IMR-90 (cell line): ENCODE data around the gene BCL2L12. TPM values are rescaled to one million over a fixed set of nuclear protein-coding genes. Genes with fewer than 3 reads are reported as not detected.

ENCODE experiments used
- ATAC-seq: fragments of 200-7000 bp; cut with Tn5 transposase; 2 replicates; pipeline ENCODE4 v1.9.1; 2020; ENCODE audit warnings: low read depth, mild to moderate bottlenecking, moderate library complexity
- BruUV-seq: library from RNA; stranded (reverse); fragments of 400-500 nt; replicated peaks from 2 replicates; lab custom pipeline; 2021; lab: Mats Ljungman, UMichigan
- CTCF ChIA-PET: fragments of 300-600 bp; formaldehyde crosslinking; extraction: SDS; loops from one replicate; lab custom pipeline; 2021; ENCODE audit warnings: antibody characterized with exemption; lab: Yijun Ruan, JAX
- POLR2A ChIA-PET: fragments of 300-600 bp; sonication (Branson Sonifier 250); formaldehyde crosslinking; loops from one replicate; lab custom pipeline; 2022; ENCODE audit warnings: antibody characterized with exemption; ENCODE audit not compliant: unreplicated experiment; lab: Charles Lee
- DNase-seq: peaks from one replicate; pipeline ENCODE4 v3.0.0; 2013
- H2AFZ ChIP-seq: replicated peaks from 2 replicates; pipeline ENCODE3; 2013; ENCODE audit warnings: low read length, mild to moderate bottlenecking; ENCODE audit not compliant: poor library complexity
- H2AK5ac ChIP-seq: 2 replicates; pipeline ENCODE4 v1.6.1; 2013; ENCODE audit warnings: low read depth, low read length, inconsistent platforms
- H2AK9ac ChIP-seq: replicated peaks from 2 replicates; pipeline ENCODE3; 2013; ENCODE audit warnings: mild to moderate bottlenecking, low read depth, low read length, moderate library complexity; ENCODE audit not compliant: poor library complexity
- H2BK120ac ChIP-seq: 2 replicates; pipeline ENCODE4 v1.6.1; 2013; ENCODE audit warnings: low read depth, low read length, inconsistent platforms
- H2BK15ac ChIP-seq: 3 replicates; pipeline ENCODE4 v1.6.1; 2013; ENCODE audit warnings: low read depth, low read length, inconsistent platforms
- H2BK20ac ChIP-seq: 2 replicates; pipeline ENCODE4 v1.6.1; 2013; ENCODE audit warnings: low read depth, mild to moderate bottlenecking, inconsistent platforms, low read length, moderate library complexity
- H2BK5ac ChIP-seq: 2 replicates; pipeline ENCODE4 v1.6.1; 2013; ENCODE audit warnings: mild to moderate bottlenecking, low read depth, low read length, inconsistent platforms; ENCODE audit not compliant: poor library complexity, severe bottlenecking
- H3K14ac ChIP-seq: replicated peaks from 2 replicates; pipeline ENCODE4 v1.6.1; 2013; ENCODE audit warnings: low read depth, low read length, inconsistent platforms
- H3K18ac ChIP-seq: 2 replicates; pipeline ENCODE4 v1.6.1; 2013; ENCODE audit warnings: low read depth, low read length, control low read depth
- H3K23ac ChIP-seq: 2 replicates; pipeline ENCODE4 v1.6.1; 2013; ENCODE audit warnings: low read depth, low read length, inconsistent platforms
- H3K27ac ChIP-seq: 2 replicates; pipeline ENCODE4 v1.5.1; 2013; ENCODE audit warnings: mild to moderate bottlenecking, control low read depth, low read length; ENCODE audit not compliant: insufficient read depth
- H3K27me3 ChIP-seq: 2 replicates; pipeline ENCODE4 v1.6.1; 2013; ENCODE audit warnings: low read length; ENCODE audit not compliant: control insufficient read depth, insufficient read depth
- H3K36me3 ChIP-seq: 2 replicates; pipeline ENCODE4 v1.6.1; 2013; ENCODE audit warnings: low read length, mixed read lengths; ENCODE audit not compliant: control insufficient read depth, insufficient read depth
- H3K4ac ChIP-seq: 2 replicates; pipeline ENCODE4 v1.6.1; 2013; ENCODE audit warnings: low read depth, low read length, inconsistent platforms
- H3K4me1 ChIP-seq: 2 replicates; pipeline ENCODE4 v1.6.1; 2013; ENCODE audit warnings: low read length, mixed read lengths; ENCODE audit not compliant: control insufficient read depth, insufficient read depth
- H3K4me2 ChIP-seq: 2 replicates; pipeline ENCODE4 v1.6.1; 2013; ENCODE audit warnings: low read depth, mild to moderate bottlenecking, control low read depth, low read length, moderate library complexity
- H3K4me3 ChIP-seq: 2 replicates; pipeline ENCODE4 v1.5.1; 2013; ENCODE audit warnings: low read depth, mild to moderate bottlenecking, control low read depth, low read length, moderate library complexity; ENCODE audit not compliant: insufficient read depth
- H3K56ac ChIP-seq: 2 replicates; pipeline ENCODE4 v1.6.1; 2013; ENCODE audit warnings: low read length, inconsistent platforms; ENCODE audit not compliant: insufficient read depth; ENCODE audit errors: extremely low read depth
- H3K79me1 ChIP-seq, 2 experiments: 2 replicates each; pipeline ENCODE4 v1.6.1; 2013; ENCODE audit warnings: low read length in 2 of 2, inconsistent platforms in 1 of 2, low read depth in 1 of 2
- H3K9ac ChIP-seq: 2 replicates; pipeline ENCODE4 v1.6.1; 2013; ENCODE audit warnings: low read depth, low read length, control low read depth
- H3K9me1 ChIP-seq: 2 replicates; pipeline ENCODE4 v1.6.1; 2013; ENCODE audit warnings: low read length, inconsistent platforms; ENCODE audit not compliant: insufficient read depth
- H3K9me3 ChIP-seq: 2 replicates; pipeline ENCODE4 v1.6.1; 2013; ENCODE audit warnings: low read length; ENCODE audit not compliant: control insufficient read depth, insufficient read depth
- H4K20me1 ChIP-seq: 2 replicates; pipeline ENCODE4 v1.6.1; 2013; ENCODE audit warnings: low read length, inconsistent platforms; ENCODE audit not compliant: insufficient read depth
- H4K5ac ChIP-seq: 2 replicates; pipeline ENCODE4 v1.6.1; 2013; ENCODE audit warnings: mild to moderate bottlenecking, low read depth, low read length, control low read depth
- H4K8ac ChIP-seq, 2 experiments: 2 replicates each; pipeline ENCODE4 v1.6.1; 2013; ENCODE audit warnings: low read depth in 2 of 2, low read length in 2 of 2, control low read depth in 1 of 2, inconsistent platforms in 1 of 2
- H4K91ac ChIP-seq: 2 replicates; pipeline ENCODE4 v1.6.1; 2013; ENCODE audit warnings: low read depth, low read length, inconsistent platforms; ENCODE audit not compliant: insufficient read depth
- BHLHE40 ChIP-seq: fragments of 150-350 bp; IDR thresholded peaks from 2 replicates; pipeline ENCODE4 v1.6.1; 2016; ENCODE audit warnings: mild to moderate bottlenecking, low read depth, low read length
- CHD1 ChIP-seq: IDR thresholded peaks from 2 replicates; pipeline ENCODE4 v1.6.1; 2012; ENCODE audit warnings: low read depth, low read length, improper control_type of control experiment
- CTCF ChIP-seq: conservative IDR thresholded peaks from 2 replicates; pipeline ENCODE4 v1.5.1; 2012; ENCODE audit warnings: mild to moderate bottlenecking, low read depth, low read length, improper control_type of control experiment
- ELK1 ChIP-seq: fragments of 150-350 bp; IDR thresholded peaks from 2 replicates; pipeline ENCODE4 v1.6.1; 2016; ENCODE audit warnings: low read depth, mild to moderate bottlenecking, low read length, moderate library complexity, borderline replicate concordance
- MAFK ChIP-seq: IDR thresholded peaks from 2 replicates; pipeline ENCODE4 v1.6.1; 2012; ENCODE audit warnings: low read depth, low read length, improper control_type of control experiment
- MAZ ChIP-seq: IDR thresholded peaks from 2 replicates; pipeline ENCODE4 v1.6.1; 2012; ENCODE audit warnings: low read depth, mild to moderate bottlenecking, low read length, improper control_type of control experiment, moderate library complexity, borderline replicate concordance
- MXI1 ChIP-seq: IDR thresholded peaks from 2 replicates; pipeline ENCODE4 v1.6.1; 2012; ENCODE audit warnings: low read depth, mild to moderate bottlenecking, low read length, moderate library complexity, borderline replicate concordance
- NFE2L2 ChIP-seq: fragments of 150-350 bp; IDR thresholded peaks from 2 replicates; pipeline ENCODE4 v1.6.1; 2016; ENCODE audit warnings: low read depth, mild to moderate bottlenecking, low read length
- POLR2A ChIP-seq: IDR thresholded peaks from 2 replicates; pipeline ENCODE4 v1.6.1; 2012; ENCODE audit warnings: mild to moderate bottlenecking, low read depth, low read length
- RAD21 ChIP-seq: IDR thresholded peaks from 2 replicates; pipeline ENCODE4 v1.6.1; 2012; ENCODE audit warnings: low read length, improper control_type of control experiment
- SMC3 ChIP-seq: fragments of 150-350 bp; IDR thresholded peaks from 2 replicates; pipeline ENCODE4 v1.6.1; 2016; ENCODE audit warnings: low read depth, mild to moderate bottlenecking, antibody characterized with exemption, low read length, moderate library complexity
- USF2 ChIP-seq: fragments of 150-350 bp; IDR thresholded peaks from 2 replicates; pipeline ENCODE4 v1.6.1; 2017; ENCODE audit warnings: mild to moderate bottlenecking, antibody characterized with exemption, low read length, low read depth
- WGBS, 2 experiments: methylation state at CpG; one replicate each; pipeline versions ENCODE4 v1.1.5 to v1.1.7; 2013; ENCODE audit warnings: missing lambda C conversion rate in 2 of 2; ENCODE audit not compliant: insufficient read length in 1 of 2; ENCODE audit errors: extremely low coverage in 2 of 2; 5-methylcytosine and 5-hydroxymethylcytosine counted together
- dilution Hi-C: fragments of 300-500 bp; cut with HindIII; formaldehyde crosslinking; loops from one replicate; pipeline ENCODE4 v1.14.3; 2018; ENCODE audit warnings: low sequenced_read_pairs; ENCODE audit not compliant: unreplicated experiment
- in situ Hi-C: fragments of 300-500 bp; cut with MboI; formaldehyde crosslinking; loops from 3 replicates; pipeline ENCODE4 v1.14.3; 2019; ENCODE audit warnings: low sequenced_read_pairs, inconsistent platforms, mixed read lengths
- intact Hi-C: fragments of 100-400 bp; cut with micrococcal nuclease; formaldehyde crosslinking; loops from 2 replicates; pipeline ENCODE4 v1.10.0; 2022
- polyA plus RNA-seq, 3 experiments: library from polyadenylated mRNA; depleted of rRNA; stranded (reverse); fragments of >200 nt; gene quantifications; 2 replicates each; pipeline ENCODE4 v1.2.3, GENCODE V29; 2012; ENCODE audit warnings: low replicate concordance in 1 of 3
- total RNA-seq: library from RNA; depleted of rRNA; stranded (reverse); fragments of >200 nt; gene quantifications from 2 replicates; pipeline ENCODE4 v1.2.3, GENCODE V29; 2012

The BCL2L12 gene
- total and polyA plus RNA-seq, 2 of the 4 experiments (the other 2 are of a cell fraction), result 3.9 to 32.6 TPM

- Histone ChIP-seq H3K9ac (no peak overlapping the region), H3K4me3 (no peak overlapping the region), H3K4ac (no peak overlapping the region), H2BK20ac (no peak overlapping the region), H4K5ac (no peak overlapping the region), H2AK5ac (no peak overlapping the region), H4K20me1 (no peaks in the 10 kb centered on the region), H2BK120ac (no peak overlapping the region), H2AFZ (no peak overlapping the region), H4K8ac (no peak overlapping the region), H3K14ac (no peak overlapping the region), H4K91ac (no peak overlapping the region), H3K9me1 (peaks cover 12% of the 10 kb centered on the region; the same call in 1 of the 2 replicates), H2BK15ac (no peak overlapping the region), H3K18ac (no peak overlapping the region), H3K4me1 (peaks cover 2% of the 10 kb centered on the region; the same call in 1 of the 2 replicates), H2AK9ac (no peak overlapping the region), H3K9me3 (no peaks in the 10 kb centered on the region), H3K56ac (no peak overlapping the region), H2BK5ac (no peak overlapping the region), H3K36me3 (peaks cover 22% of the 10 kb centered on the region), H3K4me2 (no peak overlapping the region), H3K79me1 (no peaks in the 10 kb centered on the region; a peak in 1 of 4 replicates), H3K27me3 (no peaks in the 10 kb centered on the region), H3K23ac (no peak overlapping the region), H3K27ac (no peak overlapping the region)
- ChIA-PET CTCF (no interaction called here), POLR2A (no interaction called here)
- intact Hi-C loops, result loop anchor here (10.0 kb wide), 1 partner anchor 101 kb away; the partner anchor contains the start of genes FUZ and MED25
- DNase-seq, result no peak
- dilution Hi-C loops, result no loop called here
- BruUV-seq, result TSS peak; percentile 37
- ATAC-seq, result no peak
- in situ Hi-C loops, result no loop called here
- 100% methylated on average over 2 of the region's 8 CpGs; no CpG with 5 or more reads in 1 of the 2 experiments for WGBS, 2 experiments
- no peak for TF ChIP-seq MAFK
- no peak for TF ChIP-seq NFE2L2
- no peak for TF ChIP-seq MXI1
- TF ChIP-seq CTCF, result no peak
- no peak for TF ChIP-seq POLR2A
- TF ChIP-seq BHLHE40, result no peak
- no peak for TF ChIP-seq ELK1
- no peak for TF ChIP-seq CHD1
- TF ChIP-seq SMC3, result no peak
- no peak for TF ChIP-seq RAD21
- TF ChIP-seq USF2, result no peak
- no peak for TF ChIP-seq MAZ
Observed at GRCh38 chr19:49713236-49713845, 47.6 kb downstream of the BCL2L12 start.
